Lower lobe of right lung (tissue), 2 donors: Measurements from ENCODE around the gene SLC7A14. TPM values are rescaled to one million over a fixed set of nuclear protein-coding genes. Genes with fewer than 3 reads are reported as not detected.

ENCODE experiments used
- ATAC-seq, 2 donors: fragments of 200-7000 bp; cut with Tn5 transposase; one replicate each; pipeline ENCODE4 v1.9.1; 2020 to 2022; ENCODE audit warnings: mild to moderate bottlenecking in 2 of 2, moderate library complexity in 2 of 2
- DNase-seq: peaks from one replicate; pipeline ENCODE4 v3.0.0-alpha.2; 2020
- H3K27ac ChIP-seq: fragments of 200-600 bp; one replicate; pipeline ENCODE4 v1.8.0; 2022
- H3K27me3 ChIP-seq: fragments of 200-600 bp; one replicate; pipeline ENCODE4 v1.8.0; 2022; ENCODE audit warnings: low read depth
- H3K36me3 ChIP-seq: fragments of 200-600 bp; one replicate; pipeline ENCODE4 v1.8.0; 2022; ENCODE audit warnings: mild to moderate bottlenecking
- H3K4me1 ChIP-seq: fragments of 200-600 bp; one replicate; pipeline ENCODE4 v1.8.0; 2022
- H3K4me3 ChIP-seq: fragments of 200-600 bp; one replicate; pipeline ENCODE4 v1.8.0; 2022; ENCODE audit warnings: mild to moderate bottlenecking
- H3K9me3 ChIP-seq: fragments of 200-600 bp; one replicate; pipeline ENCODE4 v1.8.0; 2022
- intact Hi-C: fragments of 100-400 bp; cut with DNase I; formaldehyde crosslinking; loops from one replicate; pipeline ENCODE4 v1.11.0; 2022
- total RNA-seq: library from RNA; stranded (reverse); fragmentation: NEBNext Ultra II Directional; extraction: Animal tissue kit (Norgen Biotek cat#: 25700); gene quantifications from one replicate; pipeline ENCODE4 v1.2.1, GENCODE V29; 2021
- TF ChIP-seq, protein P1 (sequence below): fragments of 200-600 bp; IDR thresholded peaks from one replicate; pipeline ENCODE4 v1.8.0; 2022; ENCODE audit warnings: antibody characterized with exemption, mild to moderate bottlenecking
- donor health status: DM: no; HTN: yes; CAD: no; lungs with severe emphysema.

The SLC7A14 gene
- total RNA-seq, 1 donor from 2014 or later: 0.06 TPM

DNA sequence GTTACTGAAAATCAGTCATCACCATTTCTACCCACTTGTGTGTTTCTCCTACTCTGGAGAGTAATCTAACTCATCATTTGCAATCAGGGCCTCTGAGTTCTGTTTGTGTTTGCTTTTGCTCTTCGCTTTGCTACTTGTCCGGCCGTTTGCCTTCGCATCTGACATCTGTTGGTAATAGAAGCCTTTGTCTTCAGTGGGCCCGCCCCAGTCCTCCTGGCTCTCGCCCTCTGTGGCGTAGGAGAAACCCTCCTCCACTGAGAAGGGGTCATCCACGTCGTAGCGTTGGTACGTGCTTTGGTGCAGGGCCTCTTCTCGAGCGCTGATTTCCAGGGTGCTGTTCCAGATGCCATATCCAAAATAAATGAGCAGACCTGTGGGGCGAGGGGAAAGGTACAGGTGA, 118.9 kb downstream of the SLC7A14 start:
- no peak overlapping the region for H3K27ac ChIP-seq
- ATAC-seq (no peak), DNase-seq (no peak)
- H3K4me3 ChIP-seq: no peak overlapping the region
- no peaks in the 10 kb centered on the region for H3K27me3 ChIP-seq
- intact Hi-C loops: no loop called here
- H3K36me3 ChIP-seq: no peaks in the 10 kb centered on the region
- no peaks in the 10 kb centered on the region for H3K4me1 ChIP-seq
- H3K9me3 ChIP-seq: no peaks in the 10 kb centered on the region
- TF ChIP-seq, protein P1, sequence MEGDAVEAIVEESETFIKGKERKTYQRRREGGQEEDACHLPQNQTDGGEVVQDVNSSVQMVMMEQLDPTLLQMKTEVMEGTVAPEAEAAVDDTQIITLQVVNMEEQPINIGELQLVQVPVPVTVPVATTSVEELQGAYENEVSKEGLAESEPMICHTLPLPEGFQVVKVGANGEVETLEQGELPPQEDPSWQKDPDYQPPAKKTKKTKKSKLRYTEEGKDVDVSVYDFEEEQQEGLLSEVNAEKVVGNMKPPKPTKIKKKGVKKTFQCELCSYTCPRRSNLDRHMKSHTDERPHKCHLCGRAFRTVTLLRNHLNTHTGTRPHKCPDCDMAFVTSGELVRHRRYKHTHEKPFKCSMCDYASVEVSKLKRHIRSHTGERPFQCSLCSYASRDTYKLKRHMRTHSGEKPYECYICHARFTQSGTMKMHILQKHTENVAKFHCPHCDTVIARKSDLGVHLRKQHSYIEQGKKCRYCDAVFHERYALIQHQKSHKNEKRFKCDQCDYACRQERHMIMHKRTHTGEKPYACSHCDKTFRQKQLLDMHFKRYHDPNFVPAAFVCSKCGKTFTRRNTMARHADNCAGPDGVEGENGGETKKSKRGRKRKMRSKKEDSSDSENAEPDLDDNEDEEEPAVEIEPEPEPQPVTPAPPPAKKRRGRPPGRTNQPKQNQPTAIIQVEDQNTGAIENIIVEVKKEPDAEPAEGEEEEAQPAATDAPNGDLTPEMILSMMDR: no peak

DNA sequence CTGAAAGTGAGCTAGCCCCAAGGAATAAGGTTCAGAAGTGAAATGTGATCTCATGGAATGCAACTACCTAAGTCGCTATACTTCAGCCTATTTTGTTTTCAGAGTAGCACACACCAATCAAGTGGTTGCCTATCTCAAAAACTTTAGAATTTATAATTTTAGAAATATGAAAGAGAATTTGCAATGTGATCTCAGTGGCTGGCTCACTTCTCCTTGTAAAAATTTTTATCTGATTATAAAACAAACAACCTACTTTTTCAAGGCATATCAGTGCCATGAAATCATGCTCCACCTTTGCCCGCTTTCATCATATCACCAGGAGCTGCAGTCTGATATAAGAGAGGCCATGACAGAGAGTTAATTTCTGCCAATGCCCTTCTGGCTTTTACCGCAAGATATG, 119.9 kb downstream of the SLC7A14 start:
- intact Hi-C loops: no loop called here
- TF ChIP-seq, protein P1: no peak
- H3K9me3 ChIP-seq: no peaks in the 10 kb centered on the region
- no peaks in the 10 kb centered on the region for H3K36me3 ChIP-seq
- H3K4me3 ChIP-seq: no peak overlapping the region
- ATAC-seq (no peak), DNase-seq (no peak)
- H3K27me3 ChIP-seq: no peaks in the 10 kb centered on the region
- H3K27ac ChIP-seq: no peak overlapping the region
- no peaks in the 10 kb centered on the region for H3K4me1 ChIP-seq

- Histone ChIP-seq H3K27me3 (no peaks in the 10 kb centered on the region), H3K4me3 (no peak overlapping the region), H3K4me1 (no peaks in the 10 kb centered on the region), H3K36me3 (no peaks in the 10 kb centered on the region), H3K9me3 (no peaks in the 10 kb centered on the region), H3K27ac (no peak overlapping the region)
- ATAC-seq (no peak), DNase-seq (no peak)
- TF ChIP-seq, protein P1: no peak
- intact Hi-C loops: no loop called here
Observed at GRCh38 chr3:170463011-170463410, 122.9 kb downstream of the SLC7A14 start.

DNA sequence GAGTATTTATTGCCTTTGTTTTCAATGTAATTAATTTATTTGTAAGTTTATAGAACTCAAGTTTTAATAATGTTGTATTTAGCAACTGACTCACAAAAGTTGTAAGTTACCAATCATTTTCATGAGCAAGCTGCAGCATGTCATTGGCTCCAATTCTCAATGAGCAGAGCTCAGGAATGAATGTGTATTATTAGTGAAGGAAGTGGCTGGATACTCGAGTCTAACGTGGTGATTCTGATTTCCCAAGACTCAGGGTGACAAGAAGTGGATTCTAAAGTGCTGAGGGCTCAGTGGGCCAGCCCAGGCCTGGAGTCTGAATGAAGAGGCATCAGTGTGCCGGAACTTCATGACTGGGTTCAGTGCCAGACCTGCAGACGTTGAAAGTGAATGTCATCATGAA, 127.6 kb downstream of the SLC7A14 start:
- DNase-seq: no peak
- intact Hi-C loops: no loop called here

DNA sequence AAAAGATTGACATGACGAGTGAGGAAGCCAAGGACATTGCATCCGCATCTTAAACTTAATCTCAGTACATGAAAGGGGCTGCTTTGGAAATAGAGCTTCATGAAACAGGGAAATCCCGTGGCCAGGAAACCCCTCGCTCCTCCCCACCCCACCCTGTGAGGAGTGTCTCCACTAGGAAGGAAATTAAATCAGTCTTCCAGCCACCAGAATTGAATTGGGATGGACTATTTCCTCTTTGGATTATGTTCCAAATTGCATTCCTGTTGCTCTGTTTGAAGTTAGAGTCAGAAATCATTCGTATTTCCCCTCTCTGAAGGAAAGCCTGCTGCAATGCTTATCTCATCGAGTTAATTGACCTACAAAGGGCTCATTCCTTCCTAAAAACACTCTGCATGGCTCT, 131.4 kb downstream of the SLC7A14 start:
- Histone ChIP-seq H3K27ac (no peak overlapping the region), H3K27me3 (no peaks in the 10 kb centered on the region), H3K4me1 (no peaks in the 10 kb centered on the region), H3K9me3 (no peaks in the 10 kb centered on the region), H3K4me3 (no peak overlapping the region), H3K36me3 (no peaks in the 10 kb centered on the region)
- ATAC-seq: no peak
- TF ChIP-seq, protein P1: no peak
- DNase-seq: no peak
- intact Hi-C loops: no loop called here

More for the DNA sequence above, 127.6 kb downstream of the SLC7A14 start:
- TF ChIP-seq, protein P1: no peak
- no peak overlapping the region for H3K4me3 ChIP-seq
- no peaks in the 10 kb centered on the region for H3K4me1 ChIP-seq
- ATAC-seq: no peak
- H3K27me3 ChIP-seq: no peaks in the 10 kb centered on the region
- no peaks in the 10 kb centered on the region for H3K9me3 ChIP-seq
- no peak overlapping the region for H3K27ac ChIP-seq
- H3K36me3 ChIP-seq: no peaks in the 10 kb centered on the region

- no peak for ATAC-seq
- Histone ChIP-seq H3K36me3 (no peaks in the 10 kb centered on the region), H3K4me3 (no peak overlapping the region), H3K27ac (no peak overlapping the region), H3K4me1 (no peaks in the 10 kb centered on the region), H3K9me3 (no peaks in the 10 kb centered on the region), H3K27me3 (no peaks in the 10 kb centered on the region)
- DNase-seq: no peak
- TF ChIP-seq, protein P1: no peak
- intact Hi-C loops: no loop called here
Observed at GRCh38 chr3:170450039-170450438, 135.8 kb downstream of the SLC7A14 start.
